GM12872 (cell line): ENCODE measurements around the gene CCDC102B.

Experiments
- TF ChIP-seq, protein P1 (sequence below): IDR thresholded peaks from 3 replicates; pipeline ENCODE4 v1.5.1; 2011; ENCODE audit warnings: low read depth, mild to moderate bottlenecking, low read length, moderate library complexity; ENCODE audit not compliant: insufficient read depth

The CCDC102B gene

DNA sequence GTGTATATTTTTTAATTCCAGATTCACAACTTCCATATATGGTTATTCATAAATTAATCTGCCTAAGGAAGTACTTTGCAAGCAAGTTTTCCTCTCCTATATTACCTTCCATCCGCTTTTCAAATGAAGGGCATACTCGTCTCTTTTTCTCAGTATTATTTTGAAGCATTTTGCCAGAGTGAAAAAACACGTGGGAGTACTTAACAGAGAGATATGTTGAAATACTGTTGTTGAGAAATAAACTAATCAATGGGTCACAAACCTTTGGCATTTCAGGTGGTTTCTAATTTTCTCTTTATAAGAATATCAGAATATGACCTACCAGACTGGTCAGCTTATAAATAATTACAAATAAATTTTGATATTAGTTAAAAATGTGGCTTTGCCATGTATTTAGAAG is 67.6 kb downstream of the CCDC102B start:
- TF ChIP-seq, protein P1, sequence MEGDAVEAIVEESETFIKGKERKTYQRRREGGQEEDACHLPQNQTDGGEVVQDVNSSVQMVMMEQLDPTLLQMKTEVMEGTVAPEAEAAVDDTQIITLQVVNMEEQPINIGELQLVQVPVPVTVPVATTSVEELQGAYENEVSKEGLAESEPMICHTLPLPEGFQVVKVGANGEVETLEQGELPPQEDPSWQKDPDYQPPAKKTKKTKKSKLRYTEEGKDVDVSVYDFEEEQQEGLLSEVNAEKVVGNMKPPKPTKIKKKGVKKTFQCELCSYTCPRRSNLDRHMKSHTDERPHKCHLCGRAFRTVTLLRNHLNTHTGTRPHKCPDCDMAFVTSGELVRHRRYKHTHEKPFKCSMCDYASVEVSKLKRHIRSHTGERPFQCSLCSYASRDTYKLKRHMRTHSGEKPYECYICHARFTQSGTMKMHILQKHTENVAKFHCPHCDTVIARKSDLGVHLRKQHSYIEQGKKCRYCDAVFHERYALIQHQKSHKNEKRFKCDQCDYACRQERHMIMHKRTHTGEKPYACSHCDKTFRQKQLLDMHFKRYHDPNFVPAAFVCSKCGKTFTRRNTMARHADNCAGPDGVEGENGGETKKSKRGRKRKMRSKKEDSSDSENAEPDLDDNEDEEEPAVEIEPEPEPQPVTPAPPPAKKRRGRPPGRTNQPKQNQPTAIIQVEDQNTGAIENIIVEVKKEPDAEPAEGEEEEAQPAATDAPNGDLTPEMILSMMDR: no peak

DNA sequence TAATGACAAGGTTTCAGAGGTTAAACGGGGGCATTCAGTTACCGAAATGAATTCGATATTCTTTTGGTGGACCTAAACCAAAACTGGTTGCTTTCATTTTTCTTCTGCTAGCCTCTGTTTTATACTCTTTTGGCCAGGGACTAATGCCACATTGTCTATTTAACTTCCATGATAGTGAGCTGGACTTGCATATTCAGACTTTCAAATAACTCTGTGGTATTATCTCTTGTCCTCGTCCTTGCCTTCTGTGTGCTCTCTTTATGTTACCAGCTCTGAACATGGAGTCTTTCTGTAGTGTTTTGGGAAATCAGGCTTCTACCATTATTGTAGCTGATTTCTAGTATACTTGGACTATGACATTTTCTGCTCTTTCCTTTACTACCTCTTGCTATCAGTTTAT is 75.1 kb downstream of the CCDC102B start:
- TF ChIP-seq, protein P1: no peak

DNA sequence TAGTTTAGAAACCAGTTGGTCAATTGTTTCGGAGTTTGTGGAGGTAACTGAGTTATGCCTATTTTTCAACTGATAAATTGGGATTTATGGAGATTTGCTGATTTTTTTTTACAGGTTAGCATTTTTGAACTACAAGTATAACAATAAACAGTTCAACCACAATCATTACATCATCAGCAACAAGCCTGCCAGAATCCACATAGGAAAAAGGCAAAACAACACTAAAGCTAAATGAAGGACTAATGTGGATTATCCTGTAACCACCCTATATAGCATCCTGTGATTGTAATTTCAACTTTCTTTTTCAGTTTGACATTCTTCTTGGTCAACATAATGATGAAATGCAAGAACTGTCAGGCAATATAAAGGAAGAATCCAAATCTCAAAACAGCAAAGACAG is 76.5 kb downstream of the CCDC102B start:
- TF ChIP-seq, protein P1: no peak

DNA sequence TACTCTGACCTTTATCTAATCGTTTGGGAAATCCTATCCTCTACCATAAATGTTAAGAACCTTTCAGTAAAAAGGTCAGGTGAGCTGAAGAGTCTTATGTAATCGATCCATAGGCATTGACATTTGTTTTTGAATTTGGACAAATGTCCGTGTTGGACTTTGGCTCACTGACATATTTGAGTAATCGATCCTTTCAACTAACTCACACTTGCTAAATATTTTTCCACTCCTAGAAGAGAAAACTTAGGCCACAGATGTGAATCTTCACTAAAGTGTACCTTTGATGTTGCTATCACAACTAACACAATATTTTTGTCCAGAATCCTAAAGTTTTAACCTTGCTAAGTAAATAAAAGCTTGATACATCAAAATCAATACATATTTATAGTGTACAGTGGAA is 89.5 kb downstream of the CCDC102B start:
- TF ChIP-seq, protein P1: no peak

DNA sequence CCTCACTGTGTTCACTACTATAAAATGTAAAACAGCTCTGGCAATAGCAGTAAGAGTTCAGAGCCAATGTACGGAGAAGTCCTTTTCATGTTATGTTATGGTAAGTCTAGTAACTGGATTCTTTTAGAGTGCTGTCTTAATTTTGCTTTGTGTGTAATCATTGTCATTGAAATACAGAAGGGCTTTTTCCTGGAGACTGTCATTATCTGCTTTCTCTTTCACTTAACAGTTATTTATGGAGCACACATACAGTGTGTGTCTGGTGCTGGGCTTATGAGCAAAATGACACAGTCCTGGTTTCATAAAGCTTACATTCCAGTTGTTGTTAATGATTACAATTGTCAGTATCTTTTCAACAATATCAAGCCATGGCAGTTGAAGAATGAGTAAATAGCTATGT is 95.5 kb downstream of the CCDC102B start:
- TF ChIP-seq, protein P1: no peak

DNA sequence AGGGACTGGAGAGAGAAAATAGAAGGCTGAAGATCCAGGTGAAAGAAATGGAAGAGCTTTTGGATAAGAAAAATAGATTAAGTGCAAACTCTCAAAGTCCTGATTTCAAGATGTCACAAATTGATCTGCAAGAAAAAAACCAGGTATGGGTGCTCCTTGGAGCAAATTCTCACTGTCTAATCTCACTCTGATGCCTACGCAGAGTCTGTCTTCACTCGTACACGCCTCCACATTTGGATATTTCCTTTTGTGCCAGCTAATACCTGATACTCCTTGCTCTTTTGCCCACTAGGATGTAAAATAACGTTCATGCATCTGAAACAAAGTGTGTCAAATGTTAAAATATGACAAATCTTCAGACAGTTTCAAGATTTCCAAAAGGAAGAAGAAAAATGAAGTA is 99.4 kb downstream of the CCDC102B start:
- TF ChIP-seq, protein P1: no peak

DNA sequence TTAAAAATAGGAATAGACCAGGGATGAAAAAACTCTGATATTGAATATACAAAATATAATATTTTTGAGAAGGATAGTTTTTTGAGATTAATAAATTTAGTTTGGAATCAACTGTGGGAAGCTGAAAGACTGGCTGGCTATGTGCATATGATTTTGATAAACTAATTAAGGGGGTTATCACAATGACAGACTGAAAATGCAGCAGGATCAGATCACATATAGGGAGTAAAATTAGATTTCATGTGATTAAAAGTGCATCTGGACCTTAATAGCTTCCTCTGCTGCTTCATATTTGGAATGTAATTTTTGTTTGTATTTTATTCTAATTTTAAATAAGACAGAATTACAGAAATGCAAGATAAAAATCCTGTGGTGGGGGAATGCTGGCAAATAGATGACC is 111.7 kb downstream of the CCDC102B start:
- TF ChIP-seq, protein P1: no peak

DNA sequence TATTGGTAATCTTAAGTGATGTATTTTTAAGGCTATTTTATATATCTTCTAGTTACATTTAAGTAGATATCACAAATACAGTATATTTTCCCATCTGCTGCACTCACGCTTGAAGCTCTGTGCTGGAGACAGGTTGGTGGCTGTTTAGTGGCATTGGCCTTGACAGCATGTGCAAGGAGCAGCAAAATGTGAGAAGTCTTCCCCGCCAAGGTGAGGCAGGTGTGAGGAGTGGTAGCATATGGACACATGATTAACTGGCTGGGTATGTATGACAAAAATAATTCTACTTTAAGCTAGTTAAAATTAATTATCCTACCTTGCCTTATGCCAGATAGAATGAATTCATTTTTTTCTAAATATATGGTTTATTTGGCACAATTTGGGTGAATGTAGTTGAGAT is 117.2 kb downstream of the CCDC102B start:
- TF ChIP-seq, protein P1: no peak
